Endothelial cell of umbilical vein (primary cell): ENCODE data around the gene CIROP. TPM values are rescaled to one million over a fixed set of nuclear protein-coding genes. Genes with fewer than 3 reads are reported as not detected.

Experiments used
- BruUV-seq: library from RNA; stranded (reverse); fragments of 400-500 nt; replicated peaks from 2 replicates; lab custom pipeline; 2021; lab: Mats Ljungman, UMichigan
- CTCF ChIA-PET: fragments of 300-600, 350-600 bp; sonication (Branson Sonifier 250); formaldehyde crosslinking; loops from one replicate; lab custom pipeline; 2021; ENCODE audit warnings: antibody characterized with exemption, inconsistent platforms; lab: Charles Lee
- POLR2A ChIA-PET: fragments of 300-600, 350-600 bp; sonication (Branson Sonifier 250); formaldehyde crosslinking; loops from one replicate; lab custom pipeline; 2021; ENCODE audit warnings: antibody characterized with exemption, inconsistent platforms; lab: Charles Lee
- DNase-seq: peaks from one replicate; pipeline ENCODE4 v3.0.0-alpha.2; 2011; ENCODE audit warnings: low read depth, low spot score
- FAIRE-seq: peaks from 2 replicates; lab custom pipeline; 2011; peaks lifted over from hg19 to GRCh38; lab: Jason Lieb, UNC
- H2AFZ ChIP-seq: 2 replicates; pipeline ENCODE4 v1.6.0; 2012; ENCODE audit warnings: low read depth, low read length, control low read depth, inconsistent platforms
- H3K27ac ChIP-seq: 2 replicates; pipeline ENCODE4 v1.5.1; 2011; ENCODE audit warnings: low read depth, mild to moderate bottlenecking, control low read depth, low read length, moderate library complexity; ENCODE audit not compliant: insufficient read depth
- H3K27me3 ChIP-seq, 2 experiments: 2 replicates each; pipeline versions ENCODE4 v1.6.0 to v1.6.1; 2011; ENCODE audit warnings: low read length in 2 of 2, mixed read lengths in 1 of 2; ENCODE audit not compliant: control insufficient read depth in 2 of 2, insufficient read depth in 2 of 2
- H3K36me3 ChIP-seq, 2 experiments: 2 replicates in 1 of 2; 3 replicates in 1 of 2; pipeline ENCODE4 v1.5.1; 2011; ENCODE audit warnings: low read length in 2 of 2, mild to moderate bottlenecking in 1 of 2, moderate library complexity in 1 of 2; ENCODE audit not compliant: control insufficient read depth in 2 of 2, insufficient read depth in 2 of 2; ENCODE audit errors: extremely low read depth in 1 of 2
- H3K4me1 ChIP-seq: 3 replicates; pipeline ENCODE4 v1.5.1; 2011; ENCODE audit warnings: mild to moderate bottlenecking, low read length; ENCODE audit not compliant: control insufficient read depth, insufficient read depth; ENCODE audit errors: extremely low read depth
- H3K4me2 ChIP-seq: 2 replicates; pipeline ENCODE4 v1.6.1; 2011; ENCODE audit warnings: low read length, control low read depth, mixed read lengths; ENCODE audit not compliant: insufficient read depth
- H3K4me3 ChIP-seq, 3 experiments: fragments of 200-600 bp in 1 of 3; sonication (generic), shearing (Covaris generic) in 1 of 3; replicated peaks in 1 of 3; 2 replicates each; pipeline ENCODE4 v1.5.1; 2011 to 2016; ENCODE audit warnings: control low read depth in 3 of 3, low read length in 3 of 3, mild to moderate bottlenecking in 2 of 3, inconsistent platforms in 1 of 3, low read depth in 1 of 3, moderate library complexity in 1 of 3; ENCODE audit not compliant: insufficient read depth in 1 of 3
- H3K79me2 ChIP-seq: 2 replicates; pipeline ENCODE4 v1.6.0; 2012; ENCODE audit warnings: low read length, inconsistent platforms; ENCODE audit not compliant: control insufficient read depth, insufficient read depth
- H3K9ac ChIP-seq: replicated peaks from 2 replicates; pipeline ENCODE3; 2011; ENCODE audit warnings: low read length, control low read depth; ENCODE audit not compliant: insufficient read depth; ENCODE audit errors: extremely low read depth
- H3K9me1 ChIP-seq: replicated peaks from 3 replicates; pipeline ENCODE4 v1.6.0; 2011; ENCODE audit warnings: mild to moderate bottlenecking, low read length; ENCODE audit not compliant: control insufficient read depth, insufficient read depth; ENCODE audit errors: extremely low read depth
- H3K9me3 ChIP-seq: replicated peaks from 2 replicates; pipeline ENCODE4 v1.5.1; 2012; ENCODE audit warnings: low read length, inconsistent platforms; ENCODE audit not compliant: control insufficient read depth, insufficient read depth
- H4K20me1 ChIP-seq: replicated peaks from 2 replicates; pipeline ENCODE3; 2011; ENCODE audit warnings: mild to moderate bottlenecking, low read length; ENCODE audit not compliant: control insufficient read depth, insufficient read depth; ENCODE audit errors: extremely low read depth
- EZH2 ChIP-seq: IDR thresholded peaks from 2 replicates; pipeline ENCODE4 v1.6.1; 2012; ENCODE audit warnings: borderline replicate concordance, low read depth, mild to moderate bottlenecking, moderate library complexity, low read length, inconsistent platforms; ENCODE audit not compliant: severe bottlenecking
- FOS ChIP-seq: IDR thresholded peaks from 2 replicates; pipeline ENCODE4 v1.6.1; 2011; ENCODE audit warnings: mild to moderate bottlenecking, low read length, moderate library complexity, borderline replicate concordance; ENCODE audit not compliant: insufficient read depth
- GATA2 ChIP-seq: IDR thresholded peaks from 2 replicates; pipeline ENCODE4 v1.7.0; 2011; ENCODE audit warnings: low read depth, mild to moderate bottlenecking, moderate library complexity, mixed read lengths, low read length; ENCODE audit not compliant: insufficient read length, insufficient read depth
- JUN ChIP-seq: IDR thresholded peaks from 2 replicates; pipeline ENCODE4 v1.6.1; 2011; ENCODE audit warnings: borderline replicate concordance, low read depth; ENCODE audit not compliant: insufficient read length, insufficient read depth
- MYC ChIP-seq: IDR thresholded peaks from one replicate; pipeline ENCODE4 v1.6.1; 2011; ENCODE audit warnings: mild to moderate bottlenecking, low read depth, low read length
- POLR2A ChIP-seq: IDR thresholded peaks from 2 replicates; pipeline ENCODE4 v1.6.1; 2012; ENCODE audit warnings: low read depth, mild to moderate bottlenecking, control low read depth, low read length
- POLR2AphosphoS5 ChIP-seq: IDR thresholded peaks from 2 replicates; pipeline ENCODE4 v1.6.1; 2012; ENCODE audit warnings: low read depth, mild to moderate bottlenecking, control low read depth, low read length, moderate library complexity; ENCODE audit not compliant: insufficient read depth
- dilution Hi-C: fragments of 300-500 bp; cut with MboI; formaldehyde crosslinking; loops from one replicate; pipeline ENCODE4 v1.15.0; 2019; ENCODE audit warnings: low sequenced_read_pairs; ENCODE audit not compliant: extremely low pct_ligation_motif_present
- intact Hi-C: fragments of 100-400 bp; cut with micrococcal nuclease; formaldehyde crosslinking; loops from one replicate; pipeline ENCODE4 v1.10.0; 2022
- polyA plus RNA-seq, 4 experiments: library from polyadenylated mRNA; depleted of rRNA in 3 of 4; stranded (reverse) in 3 of 4; unstranded in 1 of 4; fragments of >200 nt; gene quantifications; 2 replicates each; pipeline versions ENCODE4 v1.2.1 to v1.2.3, GENCODE V29; 2011 to 2012; ENCODE audit warnings: missing spikeins in 1 of 4
- total RNA-seq: library from RNA; stranded (reverse); gene quantifications from 2 replicates; pipeline ENCODE4 v1.2.3, GENCODE V29; 2021
- TF ChIP-seq, protein P1 (sequence below), 2 donors: IDR thresholded peaks; 1 replicate in 1 of 2; 2 replicates in 1 of 2; pipeline ENCODE4 v1.5.1; 2011; ENCODE audit warnings: low read length in 2 of 2, mild to moderate bottlenecking in 2 of 2, moderate library complexity in 2 of 2, control low read depth in 1 of 2, inconsistent platforms in 1 of 2, low read depth in 1 of 2; ENCODE audit not compliant: insufficient read depth in 1 of 2; ENCODE audit errors: extremely low read depth in 1 of 2
- TF ChIP-seq, protein P2 (sequence below): IDR thresholded peaks from 2 replicates; pipeline ENCODE4 v1.6.1; 2011; ENCODE audit not compliant: insufficient read depth, insufficient read length

Gene CIROP
- total and polyA plus RNA-seq, 2 donors (not counting 3 experiments of a cell fraction or from before 2014, with no cell fraction given) = not detected

DNA sequence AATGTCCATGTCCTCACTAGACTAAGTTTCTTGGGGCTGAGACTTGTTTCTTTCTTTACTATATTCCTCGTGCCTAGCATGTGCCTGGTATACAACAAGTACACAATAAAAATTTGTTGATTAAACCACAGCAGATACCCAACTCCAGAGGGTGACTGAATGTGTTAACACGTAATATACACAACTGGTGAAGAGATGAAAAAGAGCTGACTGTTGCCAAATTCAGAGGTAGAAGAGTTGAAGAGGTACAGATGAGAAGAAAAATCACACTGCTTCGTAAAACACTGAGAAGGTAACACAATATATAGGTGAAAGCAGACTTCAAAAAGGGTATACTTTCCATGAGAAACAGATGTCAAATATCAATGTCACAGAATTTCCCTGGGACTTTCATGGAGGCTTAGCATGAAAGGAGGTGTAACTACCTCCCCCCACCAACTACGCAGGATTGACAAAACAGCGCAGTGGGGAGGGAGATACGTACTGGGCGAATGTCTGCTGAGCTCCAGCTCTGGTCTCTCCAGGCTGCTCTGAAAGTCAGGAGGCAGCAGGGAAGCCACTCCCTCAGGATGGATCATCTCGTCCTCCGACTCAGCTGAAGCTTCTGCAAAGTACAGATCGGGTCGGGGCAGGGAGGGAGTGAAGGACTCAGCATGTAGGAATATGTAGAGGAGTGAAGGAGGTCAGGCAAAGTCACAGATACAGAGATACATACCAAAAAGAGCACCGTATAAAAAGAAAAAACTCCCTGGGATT lies 15.1 kb downstream of the CIROP start:
- Histone ChIP-seq H3K4me3 (no peak overlapping the region), H2AFZ (no peak overlapping the region), H3K9me3 (no peaks in the 10 kb centered on the region), H3K4me1 (peaks cover 26% of the 10 kb centered on the region), H3K4me2 (no peak overlapping the region), H3K27me3 (no peaks in the 10 kb centered on the region), H3K9me1 (no peaks in the 10 kb centered on the region), H3K36me3 (peaks cover 10 to 44% of the 10 kb centered on the region in 2 experiments), H3K27ac (no peak overlapping the region), H4K20me1 (peaks cover 4% of the 10 kb centered on the region), H3K9ac (no peak overlapping the region), H3K79me2 (peaks cover 69% of the 10 kb centered on the region)
- ChIA-PET CTCF (interaction anchor here (1.0 to 4.6 kb wide), 7 partner anchors 9 to 103 kb away, joined by 3 to 43 read pairs (median 8); no protein-coding TSS in a partner anchor), POLR2A (no interaction called here)
- TF ChIP-seq, protein P1, sequence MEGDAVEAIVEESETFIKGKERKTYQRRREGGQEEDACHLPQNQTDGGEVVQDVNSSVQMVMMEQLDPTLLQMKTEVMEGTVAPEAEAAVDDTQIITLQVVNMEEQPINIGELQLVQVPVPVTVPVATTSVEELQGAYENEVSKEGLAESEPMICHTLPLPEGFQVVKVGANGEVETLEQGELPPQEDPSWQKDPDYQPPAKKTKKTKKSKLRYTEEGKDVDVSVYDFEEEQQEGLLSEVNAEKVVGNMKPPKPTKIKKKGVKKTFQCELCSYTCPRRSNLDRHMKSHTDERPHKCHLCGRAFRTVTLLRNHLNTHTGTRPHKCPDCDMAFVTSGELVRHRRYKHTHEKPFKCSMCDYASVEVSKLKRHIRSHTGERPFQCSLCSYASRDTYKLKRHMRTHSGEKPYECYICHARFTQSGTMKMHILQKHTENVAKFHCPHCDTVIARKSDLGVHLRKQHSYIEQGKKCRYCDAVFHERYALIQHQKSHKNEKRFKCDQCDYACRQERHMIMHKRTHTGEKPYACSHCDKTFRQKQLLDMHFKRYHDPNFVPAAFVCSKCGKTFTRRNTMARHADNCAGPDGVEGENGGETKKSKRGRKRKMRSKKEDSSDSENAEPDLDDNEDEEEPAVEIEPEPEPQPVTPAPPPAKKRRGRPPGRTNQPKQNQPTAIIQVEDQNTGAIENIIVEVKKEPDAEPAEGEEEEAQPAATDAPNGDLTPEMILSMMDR (IDR thresholded peaks at IDR 0.05; ENCODE audit: extremely low read depth in 1 of 2, insufficient read depth in 1 of 2, low read depth in 1 of 2, low read length in 2 of 2) = no peak
- TF ChIP-seq, protein P2, sequence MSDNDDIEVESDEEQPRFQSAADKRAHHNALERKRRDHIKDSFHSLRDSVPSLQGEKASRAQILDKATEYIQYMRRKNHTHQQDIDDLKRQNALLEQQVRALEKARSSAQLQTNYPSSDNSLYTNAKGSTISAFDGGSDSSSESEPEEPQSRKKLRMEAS = no peak
- no peak for TF ChIP-seq JUN
- TF ChIP-seq FOS = no peak
- TF ChIP-seq GATA2 = no peak
- TF ChIP-seq POLR2A = no peak
- no peak for TF ChIP-seq POLR2AphosphoS5
- no peak for TF ChIP-seq MYC
- no peak for TF ChIP-seq EZH2
- intact Hi-C loops = no loop called here
- BruUV-seq = no TSS peak
- FAIRE-seq = no peak
- dilution Hi-C loops = no loop called here
- no peak for DNase-seq
